T-helper 2 cell treated with Interferon-gamma antibody and Interleukin-4, amounts not matched to agents 100 ng/mL and 5 ng/mL, for 36 hours (primary cell): ENCODE measurements around the gene MOB3B. TPM values are rescaled to one million over a fixed set of nuclear protein-coding genes. Genes with fewer than 3 reads are reported as not detected.

ENCODE experiments used
- intact Hi-C: fragments of 100-400 bp; cut with micrococcal nuclease; formaldehyde crosslinking; loops from one replicate; pipeline ENCODE4 v1.15.1; 2023
- total RNA-seq: library from RNA; stranded (reverse); gene quantifications from 2 replicates; pipeline ENCODE4 v1.2.3, GENCODE V29; 2022

MOB3B gene
- 0.34 and 0.39 TPM in 2 replicates for total RNA-seq

- intact Hi-C loops = loop anchor here (1.0 to 5.0 kb wide), 5 partner anchors 42 to 196 kb away; partner anchors contain the start of gene C9orf72
Observed at GRCh38 chr9:27529316-27530278, at the start of gene MOB3B. Gene MOB3B (minus strand): TSS chr9:27529814. CDS start chr9:27455550, 74,264 bp downstream.

GRCh38 chr9:27573634-27574590 is 44.3 kb upstream of the MOB3B start:
- intact Hi-C loops = loop anchor here (1.0 to 10.0 kb wide), 2 partner anchors 45 to 619 kb away; partner anchors contain the start of genes IFT74 and MOB3B

- intact Hi-C loops = loop anchor here (1.0 to 10.0 kb wide), 2 partner anchors 44 to 618 kb away; partner anchors contain the start of genes IFT74 and MOB3B
Observed at GRCh38 chr9:27572918-27573633, 43.5 kb upstream of the MOB3B start, which contains the start of gene C9orf72. Gene C9orf72 (minus strand): TSS chr9:27573481. CDS start chr9:27567120, 6,361 bp downstream.

GRCh38 chr9:27572566-27572917 is 42.9 kb upstream of the MOB3B start:
- intact Hi-C loops = loop anchor here (10.0 kb wide), 1 partner anchor 618 kb away; the partner anchor contains the start of gene IFT74

GRCh38 chr9:27572061-27572460 is 42.4 kb upstream of the MOB3B start:
- intact Hi-C loops = loop anchor here (10.0 kb wide), 1 partner anchor 617 kb away; the partner anchor contains the start of gene IFT74

- intact Hi-C loops = loop anchor here (10.0 kb wide), 1 partner anchor 616 kb away; the partner anchor contains the start of gene IFT74
Observed at GRCh38 chr9:27571011-27571410, 41.4 kb upstream of the MOB3B start.

- intact Hi-C loops = no loop called here
Observed at GRCh38 chr9:27569406-27569805, 39.8 kb upstream of the MOB3B start.

- intact Hi-C loops = no loop called here
Observed at GRCh38 chr9:27566118-27566517, 36.5 kb upstream of the MOB3B start.

- intact Hi-C loops = no loop called here
Observed at GRCh38 chr9:27565696-27566095, 36.1 kb upstream of the MOB3B start.

- intact Hi-C loops = no loop called here
Observed at GRCh38 chr9:27564670-27565069, 35.1 kb upstream of the MOB3B start.

- intact Hi-C loops = no loop called here
Observed at GRCh38 chr9:27563738-27564430, 34.3 kb upstream of the MOB3B start.

- intact Hi-C loops = no loop called here
Observed at GRCh38 chr9:27561685-27562084, 32.1 kb upstream of the MOB3B start.

GRCh38 chr9:27560457-27560856 is 30.8 kb upstream of the MOB3B start:
- intact Hi-C loops = no loop called here

GRCh38 chr9:27558307-27558706 is 28.7 kb upstream of the MOB3B start:
- intact Hi-C loops = no loop called here

GRCh38 chr9:27556470-27556869 is 26.9 kb upstream of the MOB3B start:
- intact Hi-C loops = no loop called here

- intact Hi-C loops = no loop called here
Observed at GRCh38 chr9:27554712-27555111, 25.1 kb upstream of the MOB3B start.

- intact Hi-C loops = loop anchor here (5.0 kb wide), 2 partner anchors 52 to 517 kb away; no protein-coding TSS in a partner anchor
Observed at GRCh38 chr9:27549196-27549755, 19.7 kb upstream of the MOB3B start.

GRCh38 chr9:27548055-27548741 is 18.6 kb upstream of the MOB3B start:
- intact Hi-C loops = loop anchor here (1.0 to 5.0 kb wide), 3 partner anchors 51 to 516 kb away; no protein-coding TSS in a partner anchor

GRCh38 chr9:27545471-27545870 is 15.9 kb upstream of the MOB3B start:
- intact Hi-C loops = loop anchor here (5.0 kb wide), 2 partner anchors 48 to 513 kb away; no protein-coding TSS in a partner anchor
